ENCODE measurements around the gene ID2. TPM values are rescaled to one million over a fixed set of nuclear protein-coding genes. Genes with fewer than 3 reads are reported as not detected.

Gene ID2
- total RNA-seq, 1 experiment from 2014 or later, result 249 TPM

DNA sequence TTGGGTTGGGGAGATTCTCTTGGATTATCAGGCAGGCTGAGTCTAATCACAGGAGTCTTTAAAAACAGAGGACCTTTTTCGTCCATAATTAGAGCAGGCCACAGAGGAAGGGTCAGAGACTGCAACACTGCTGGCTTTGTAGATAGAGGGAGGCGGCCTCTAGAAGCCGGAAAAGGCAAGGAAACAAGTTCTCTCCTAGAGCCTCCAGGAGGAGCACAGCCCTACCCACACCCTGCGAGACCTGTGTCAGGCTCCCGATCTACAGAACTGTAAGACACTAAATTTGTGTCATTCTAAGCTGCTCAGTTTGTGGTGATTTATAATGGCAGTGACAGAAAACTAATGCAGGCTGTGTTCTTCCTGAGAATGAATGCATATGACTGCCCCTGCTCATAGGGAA is 15.3 kb downstream of the ID2 start:
- no peak overlapping the region for H3K27ac ChIP-seq (ENCODE audit: low read depth, low read length, poor library complexity, severe bottlenecking)
- no TSS peak for BruUV-seq (replicated peaks)
- peaks cover 4% of the 10 kb centered on the region for H3K4me1 ChIP-seq (ENCODE audit: insufficient read depth, low read length, poor library complexity, severe bottlenecking)
- no peak overlapping the region for H3K4me3 ChIP-seq (ENCODE audit: low read depth, low read length, poor library complexity, severe bottlenecking)
- no peak for DNase-seq (ENCODE audit: low spot score)
- intact Hi-C loops (cut with micrococcal nuclease; ENCODE audit: unreplicated experiment), result no loop called here
- H3K36me3 ChIP-seq (ENCODE audit: insufficient read depth, low read length, poor library complexity, severe bottlenecking), result no peaks in the 10 kb centered on the region
- H3K27me3 ChIP-seq (replicated peaks; ENCODE audit: insufficient read depth, low read depth, low read length, poor library complexity), result no peaks in the 10 kb centered on the region
- ChIA-PET CTCF (interaction anchor here (0.6 kb wide), 1 partner anchor 68 kb away, joined by 4 read pairs; no protein-coding TSS in a partner anchor), POLR2A (ENCODE audit: low non-redundant PET) (no interaction called here)
- no peaks in the 10 kb centered on the region for H3K9me3 ChIP-seq (ENCODE audit: low read depth, low read length, poor library complexity, severe bottlenecking)
- TF ChIP-seq, protein P1, sequence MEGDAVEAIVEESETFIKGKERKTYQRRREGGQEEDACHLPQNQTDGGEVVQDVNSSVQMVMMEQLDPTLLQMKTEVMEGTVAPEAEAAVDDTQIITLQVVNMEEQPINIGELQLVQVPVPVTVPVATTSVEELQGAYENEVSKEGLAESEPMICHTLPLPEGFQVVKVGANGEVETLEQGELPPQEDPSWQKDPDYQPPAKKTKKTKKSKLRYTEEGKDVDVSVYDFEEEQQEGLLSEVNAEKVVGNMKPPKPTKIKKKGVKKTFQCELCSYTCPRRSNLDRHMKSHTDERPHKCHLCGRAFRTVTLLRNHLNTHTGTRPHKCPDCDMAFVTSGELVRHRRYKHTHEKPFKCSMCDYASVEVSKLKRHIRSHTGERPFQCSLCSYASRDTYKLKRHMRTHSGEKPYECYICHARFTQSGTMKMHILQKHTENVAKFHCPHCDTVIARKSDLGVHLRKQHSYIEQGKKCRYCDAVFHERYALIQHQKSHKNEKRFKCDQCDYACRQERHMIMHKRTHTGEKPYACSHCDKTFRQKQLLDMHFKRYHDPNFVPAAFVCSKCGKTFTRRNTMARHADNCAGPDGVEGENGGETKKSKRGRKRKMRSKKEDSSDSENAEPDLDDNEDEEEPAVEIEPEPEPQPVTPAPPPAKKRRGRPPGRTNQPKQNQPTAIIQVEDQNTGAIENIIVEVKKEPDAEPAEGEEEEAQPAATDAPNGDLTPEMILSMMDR (conservative IDR thresholded peaks at IDR 0.05; ENCODE audit: low read depth, low read length), result no peak
- TF ChIP-seq EZH2 (IDR thresholded peaks at IDR 0.05; ENCODE audit: borderline replicate concordance, low read depth, low read length, poor library complexity, severe bottlenecking), result no peak

DNA sequence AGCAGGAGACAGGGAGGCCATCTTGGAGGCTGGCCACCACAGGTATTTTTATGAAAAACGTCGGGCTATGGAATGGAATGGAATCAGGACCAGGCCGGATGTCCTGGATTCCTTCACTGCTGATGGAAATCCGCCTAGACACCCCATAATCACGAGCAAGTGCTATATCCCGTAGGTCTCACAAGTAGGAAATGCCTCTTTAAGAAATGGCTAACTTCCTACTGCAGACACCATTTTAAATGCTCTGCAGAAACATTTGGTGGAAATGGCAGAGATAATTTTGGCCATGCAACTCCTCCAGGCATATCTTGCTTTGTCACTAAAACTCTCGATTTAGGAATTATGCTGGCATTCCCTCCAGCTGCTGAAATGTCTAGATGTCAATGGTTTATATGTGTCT is 18.0 kb downstream of the ID2 start:
- no peak for DNase-seq (ENCODE audit: low spot score)
- ChIA-PET CTCF (no interaction called here), POLR2A (ENCODE audit: low non-redundant PET) (no interaction called here)
- Histone ChIP-seq H3K4me1 (ENCODE audit: insufficient read depth, low read length, poor library complexity, severe bottlenecking) (no peaks in the 10 kb centered on the region), H3K9me3 (ENCODE audit: low read depth, low read length, poor library complexity, severe bottlenecking) (no peaks in the 10 kb centered on the region), H3K4me3 (ENCODE audit: low read depth, low read length, poor library complexity, severe bottlenecking) (no peak overlapping the region), H3K27me3 (replicated peaks; ENCODE audit: insufficient read depth, low read depth, low read length, poor library complexity) (no peaks in the 10 kb centered on the region), H3K27ac (ENCODE audit: low read depth, low read length, poor library complexity, severe bottlenecking) (no peak overlapping the region), H3K36me3 (ENCODE audit: insufficient read depth, low read length, poor library complexity, severe bottlenecking) (no peaks in the 10 kb centered on the region)
- TF ChIP-seq, protein P1 (conservative IDR thresholded peaks at IDR 0.05; ENCODE audit: low read depth, low read length), result no peak
- no peak for TF ChIP-seq EZH2 (IDR thresholded peaks at IDR 0.05; ENCODE audit: borderline replicate concordance, low read depth, low read length, poor library complexity, severe bottlenecking)
- BruUV-seq (replicated peaks), result no TSS peak
- intact Hi-C loops (cut with micrococcal nuclease; ENCODE audit: unreplicated experiment), result no loop called here

DNA sequence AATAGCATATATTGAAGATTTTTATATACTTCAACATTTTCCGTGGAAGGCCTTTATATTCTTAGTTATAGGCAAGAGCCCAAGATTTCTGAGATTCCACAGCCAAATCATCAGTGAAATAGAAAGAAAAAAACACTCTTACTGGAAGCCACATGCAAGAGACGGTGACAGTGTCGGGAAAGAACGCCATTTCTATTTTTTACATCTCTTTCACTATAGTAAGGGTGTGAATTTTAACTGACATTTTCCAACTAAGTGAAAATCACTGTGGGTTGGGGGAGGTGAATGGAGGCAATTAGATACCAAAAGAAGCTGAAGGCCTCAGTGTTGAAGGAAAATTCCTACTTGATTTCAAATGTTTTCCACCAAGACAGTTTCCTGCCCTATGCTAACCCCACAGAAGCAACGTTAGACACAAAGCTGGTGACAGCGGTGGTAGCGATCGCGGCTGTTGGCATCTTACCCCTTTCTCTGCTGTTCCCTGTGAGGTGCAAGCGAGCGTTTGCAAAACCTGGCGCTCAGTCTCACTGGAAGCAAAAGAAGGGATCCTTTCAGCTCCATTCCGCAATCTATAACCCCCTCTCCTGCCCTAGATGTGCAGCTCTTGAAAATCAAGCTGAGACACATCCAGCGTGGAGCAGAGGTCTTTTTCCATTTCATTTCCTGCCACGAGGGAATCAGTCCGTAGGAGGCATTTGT is 20.0 kb downstream of the ID2 start:
- Histone ChIP-seq H3K36me3 (ENCODE audit: insufficient read depth, low read length, poor library complexity, severe bottlenecking) (no peaks in the 10 kb centered on the region), H3K27me3 (replicated peaks; ENCODE audit: insufficient read depth, low read depth, low read length, poor library complexity) (no peaks in the 10 kb centered on the region), H3K9me3 (ENCODE audit: low read depth, low read length, poor library complexity, severe bottlenecking) (no peaks in the 10 kb centered on the region), H3K27ac (ENCODE audit: low read depth, low read length, poor library complexity, severe bottlenecking) (no peak overlapping the region), H3K4me3 (ENCODE audit: low read depth, low read length, poor library complexity, severe bottlenecking) (no peak overlapping the region), H3K4me1 (ENCODE audit: insufficient read depth, low read length, poor library complexity, severe bottlenecking) (no peaks in the 10 kb centered on the region)
- POLR2A ChIA-PET (ENCODE audit: low non-redundant PET), result interaction anchor here (0.9 kb wide), 1 partner anchor 20 kb away, joined by 3 read pairs; the partner anchor contains the start of gene ID2
- no TSS peak for BruUV-seq (replicated peaks)
- intact Hi-C loops (cut with micrococcal nuclease; ENCODE audit: unreplicated experiment), result no loop called here
- CTCF ChIA-PET, result no interaction called here
- DNase-seq (ENCODE audit: low spot score), result no peak
- TF ChIP-seq, protein P1 (conservative IDR thresholded peaks at IDR 0.05; ENCODE audit: low read depth, low read length), result no peak
- no peak for TF ChIP-seq EZH2 (IDR thresholded peaks at IDR 0.05; ENCODE audit: borderline replicate concordance, low read depth, low read length, poor library complexity, severe bottlenecking)
